Hepatocyte (in vitro differentiated cells): ENCODE data around the gene COL15A1. TPM values are rescaled to one million over a fixed set of nuclear protein-coding genes. Genes with fewer than 3 reads are reported as not detected.

ENCODE experiments used
- DNase-seq: peaks from one replicate; pipeline ENCODE4 v3.0.0-alpha.2; 2016; ENCODE audit warnings: low spot score
- H2AFZ ChIP-seq: fragments of 200-600 bp; sonication (generic); 2 replicates; pipeline ENCODE4 v1.6.0; 2016; ENCODE audit warnings: antibody characterized with exemption, mild to moderate bottlenecking
- H3K27ac ChIP-seq: fragments of 200-600 bp; sonication (generic); 2 replicates; pipeline ENCODE4 v1.5.1; 2016; ENCODE audit warnings: mild to moderate bottlenecking
- H3K27me3 ChIP-seq: fragments of 200-600 bp; sonication (generic); 2 replicates; pipeline ENCODE4 v1.6.1; 2016
- H3K36me3 ChIP-seq: fragments of 200-600 bp; sonication (generic); replicated peaks from 2 replicates; pipeline ENCODE4 v1.5.1; 2016; ENCODE audit warnings: low read depth; ENCODE audit not compliant: insufficient read depth
- H3K4me1 ChIP-seq: fragments of 200-600 bp; sonication (generic); 2 replicates; pipeline ENCODE4 v1.5.1; 2016; ENCODE audit warnings: mild to moderate bottlenecking, moderate library complexity; ENCODE audit not compliant: insufficient read depth
- H3K4me2 ChIP-seq: fragments of 200-600 bp; sonication (generic); 2 replicates; pipeline ENCODE4 v1.6.0; 2016
- H3K4me3 ChIP-seq: fragments of 200-600 bp; sonication (generic); 2 replicates; pipeline ENCODE4 v1.5.1; 2016; ENCODE audit warnings: mild to moderate bottlenecking
- H3K79me2 ChIP-seq: fragments of 200-600 bp; sonication (generic); 2 replicates; pipeline ENCODE4 v1.6.0; 2017; ENCODE audit warnings: mild to moderate bottlenecking
- H3K9me2 ChIP-seq: fragments of 200-600 bp; sonication (generic); replicated peaks from 2 replicates; pipeline ENCODE4 v1.6.0; 2017; ENCODE audit warnings: mild to moderate bottlenecking; ENCODE audit not compliant: insufficient read depth
- H3K9me3 ChIP-seq: fragments of 200-600 bp; sonication (generic); 2 replicates; pipeline ENCODE4 v1.5.1; 2016; ENCODE audit warnings: low read depth, mild to moderate bottlenecking
- H4K20me1 ChIP-seq: fragments of 200-600 bp; sonication (generic); 2 replicates; pipeline ENCODE4 v1.6.0; 2016; ENCODE audit warnings: mild to moderate bottlenecking; ENCODE audit not compliant: insufficient read depth, poor library complexity, severe bottlenecking
- EZH2 ChIP-seq: fragments of 200-600 bp; sonication (generic); IDR thresholded peaks from 2 replicates; pipeline ENCODE4 v1.6.1; 2016; ENCODE audit warnings: antibody characterized with exemption, mild to moderate bottlenecking, borderline replicate concordance
- EZH2phosphoT487 ChIP-seq: fragments of 200-600 bp; sonication (generic); IDR thresholded peaks from one replicate; pipeline ENCODE4 v1.6.1; 2018; ENCODE audit warnings: antibody characterized with exemption, mild to moderate bottlenecking, low read depth, moderate library complexity; ENCODE audit not compliant: unreplicated experiment, severe bottlenecking
- WGBS: methylation state at CpG from one replicate; pipeline ENCODE4 v1.1.6; 2016; ENCODE audit warnings: low lambda C conversion rate; ENCODE audit errors: missing lambda C conversion rate; 5-methylcytosine and 5-hydroxymethylcytosine counted together
- polyA plus RNA-seq: library from polyadenylated mRNA; unstranded; fragments of >200 nt; fragmentation: Nextera tagmentation; extraction: Ambion mirVana; gene quantifications from 2 replicates; pipeline ENCODE4 v1.2.1, GENCODE V29; 2016
- total RNA-seq: library from RNA; depleted of rRNA; stranded (reverse); fragments of >200 nt; gene quantifications from 2 replicates; pipeline ENCODE4 v1.2.3, GENCODE V29; 2014
- TF ChIP-seq, protein P1 (sequence below): fragments of 200-600 bp; sonication (generic); IDR thresholded peaks from 2 replicates; pipeline ENCODE4 v1.5.1; 2016; ENCODE audit warnings: antibody characterized with exemption, mild to moderate bottlenecking; ENCODE audit not compliant: poor library complexity

The COL15A1 gene
- total and polyA plus RNA-seq, 2 experiments from 2014 or later = 97.6 to 106 TPM

DNA sequence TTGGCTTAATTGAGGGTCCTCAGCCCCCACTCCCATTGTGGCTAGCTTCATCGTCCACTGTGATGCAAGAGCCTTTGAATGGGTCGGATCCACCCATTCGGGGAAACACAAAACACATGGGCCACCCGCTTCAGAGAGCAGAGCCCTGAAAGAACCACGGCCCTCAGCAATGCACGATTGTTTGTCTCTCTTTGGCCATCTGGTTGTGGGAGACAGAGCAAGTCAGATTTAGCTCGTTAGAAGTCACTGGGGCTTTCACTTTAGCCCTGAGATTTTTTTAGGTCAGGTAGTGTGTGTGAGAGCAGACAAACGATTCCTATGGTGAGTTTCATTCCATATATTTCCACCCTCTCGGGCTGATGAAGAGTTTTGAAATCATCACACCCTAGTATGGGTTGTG, 12.9 kb upstream of the COL15A1 start:
- no peaks in the 10 kb centered on the region for H3K27me3 ChIP-seq
- no peaks in the 10 kb centered on the region for H3K9me2 ChIP-seq
- no peaks in the 10 kb centered on the region for H3K4me1 ChIP-seq
- no peak overlapping the region for H2AFZ ChIP-seq
- H3K79me2 ChIP-seq = no peaks in the 10 kb centered on the region
- no peaks in the 10 kb centered on the region for H3K36me3 ChIP-seq
- DNase-seq = no peak
- H3K4me3 ChIP-seq = no peak overlapping the region
- H3K9me3 ChIP-seq = no peaks in the 10 kb centered on the region
- TF ChIP-seq EZH2phosphoT487 (no peak), EZH2 (no peak)
- TF ChIP-seq, protein P1, sequence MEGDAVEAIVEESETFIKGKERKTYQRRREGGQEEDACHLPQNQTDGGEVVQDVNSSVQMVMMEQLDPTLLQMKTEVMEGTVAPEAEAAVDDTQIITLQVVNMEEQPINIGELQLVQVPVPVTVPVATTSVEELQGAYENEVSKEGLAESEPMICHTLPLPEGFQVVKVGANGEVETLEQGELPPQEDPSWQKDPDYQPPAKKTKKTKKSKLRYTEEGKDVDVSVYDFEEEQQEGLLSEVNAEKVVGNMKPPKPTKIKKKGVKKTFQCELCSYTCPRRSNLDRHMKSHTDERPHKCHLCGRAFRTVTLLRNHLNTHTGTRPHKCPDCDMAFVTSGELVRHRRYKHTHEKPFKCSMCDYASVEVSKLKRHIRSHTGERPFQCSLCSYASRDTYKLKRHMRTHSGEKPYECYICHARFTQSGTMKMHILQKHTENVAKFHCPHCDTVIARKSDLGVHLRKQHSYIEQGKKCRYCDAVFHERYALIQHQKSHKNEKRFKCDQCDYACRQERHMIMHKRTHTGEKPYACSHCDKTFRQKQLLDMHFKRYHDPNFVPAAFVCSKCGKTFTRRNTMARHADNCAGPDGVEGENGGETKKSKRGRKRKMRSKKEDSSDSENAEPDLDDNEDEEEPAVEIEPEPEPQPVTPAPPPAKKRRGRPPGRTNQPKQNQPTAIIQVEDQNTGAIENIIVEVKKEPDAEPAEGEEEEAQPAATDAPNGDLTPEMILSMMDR = no peak
- no peak overlapping the region for H3K4me2 ChIP-seq
- 83% methylated on average over 9 of the region's 9 CpGs for WGBS
- peak overlapping the region; percentile 89 for H3K27ac ChIP-seq
- H4K20me1 ChIP-seq = no peaks in the 10 kb centered on the region

DNA sequence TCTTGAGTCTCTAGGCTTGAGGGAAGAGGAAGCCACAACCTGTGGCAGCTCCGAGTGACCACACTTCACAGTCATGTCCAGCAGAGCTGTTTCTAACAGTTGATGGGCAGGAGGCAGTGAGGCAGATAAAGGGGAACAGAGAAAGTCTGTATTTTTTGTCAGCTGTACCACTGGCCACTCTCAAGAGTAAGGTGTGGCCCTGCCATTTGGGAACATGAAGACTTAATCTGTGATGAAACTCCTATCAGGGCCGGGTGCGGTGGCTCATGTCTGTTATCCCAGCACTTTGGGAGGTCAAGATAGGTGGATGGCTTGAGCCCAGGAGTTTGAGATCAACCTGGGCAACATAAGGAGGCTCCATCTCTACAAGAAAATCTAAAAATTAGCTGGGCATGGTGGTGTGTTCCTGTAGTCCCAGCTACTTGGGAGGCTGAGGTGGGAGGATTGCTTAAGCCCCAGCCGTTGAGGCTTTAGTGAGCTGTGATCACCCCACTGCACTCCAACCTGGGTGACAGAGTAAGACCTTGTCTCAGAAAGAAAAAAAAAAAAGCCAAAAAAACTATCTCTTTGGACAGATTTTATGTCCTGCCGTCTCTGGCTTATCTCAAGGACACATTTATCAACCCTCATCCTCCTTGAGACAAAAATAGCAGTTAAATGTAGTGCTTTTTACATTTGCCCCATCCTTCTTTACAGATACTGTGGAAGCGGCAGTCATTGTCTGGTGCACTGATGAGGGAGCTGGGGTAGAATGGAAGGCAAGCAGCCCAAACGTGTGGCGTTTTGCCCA, 11.9 kb upstream of the COL15A1 start:
- H3K27me3 ChIP-seq = no peaks in the 10 kb centered on the region
- H3K27ac ChIP-seq = no peak overlapping the region
- H3K4me2 ChIP-seq = no peak overlapping the region
- no peak overlapping the region for H2AFZ ChIP-seq
- no peaks in the 10 kb centered on the region for H3K79me2 ChIP-seq
- no peaks in the 10 kb centered on the region for H3K4me1 ChIP-seq
- no peaks in the 10 kb centered on the region for H3K9me2 ChIP-seq
- no peak for DNase-seq
- no peak overlapping the region for H3K4me3 ChIP-seq
- WGBS = 75% methylated on average over 8 of the region's 8 CpGs
- H3K9me3 ChIP-seq = no peaks in the 10 kb centered on the region
- no peak for TF ChIP-seq EZH2phosphoT487
- TF ChIP-seq EZH2 = no peak
- TF ChIP-seq, protein P1 = no peak
- no peaks in the 10 kb centered on the region for H3K36me3 ChIP-seq
- no peaks in the 10 kb centered on the region for H4K20me1 ChIP-seq

DNA sequence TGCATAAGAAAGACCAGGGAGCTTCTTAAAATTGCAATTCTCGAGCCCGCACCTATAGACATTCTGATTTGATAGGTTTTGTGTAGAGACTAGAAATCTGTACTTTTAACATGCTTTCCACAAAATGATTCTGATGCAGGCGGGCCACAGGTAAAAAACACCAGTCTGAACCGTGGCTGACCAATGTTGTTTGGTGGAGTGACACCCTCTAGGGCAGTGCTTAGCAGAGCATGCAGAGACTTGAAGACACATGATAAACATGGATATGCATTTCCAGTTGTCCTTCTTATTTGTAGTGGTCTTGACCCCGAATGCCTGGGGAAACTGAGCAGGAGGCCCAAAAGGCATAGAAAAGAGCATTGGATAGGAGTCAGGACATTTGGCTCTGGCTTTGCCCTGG, 10.5 kb upstream of the COL15A1 start:
- TF ChIP-seq EZH2phosphoT487 (no peak), EZH2 (no peak)
- TF ChIP-seq, protein P1 = no peak
- H3K79me2 ChIP-seq = no peaks in the 10 kb centered on the region
- H3K4me2 ChIP-seq = no peak overlapping the region
- H3K36me3 ChIP-seq = no peaks in the 10 kb centered on the region
- H3K9me3 ChIP-seq = no peaks in the 10 kb centered on the region
- no peak overlapping the region for H2AFZ ChIP-seq
- 99% methylated on average over 5 of the region's 5 CpGs for WGBS
- H3K4me1 ChIP-seq = no peaks in the 10 kb centered on the region
- no peaks in the 10 kb centered on the region for H4K20me1 ChIP-seq
- no peak overlapping the region for H3K27ac ChIP-seq
- H3K27me3 ChIP-seq = no peaks in the 10 kb centered on the region
- no peak overlapping the region for H3K4me3 ChIP-seq
- DNase-seq = no peak
- no peaks in the 10 kb centered on the region for H3K9me2 ChIP-seq
